Hematopoietic multipotent progenitor cell treated with erythropoietin and hydrocortisone succinate and interleukin-3 and kit ligand, for 4 days (in vitro differentiated cells): ENCODE measurements around the gene STK4.
A peak's percentile ranks its signal among the peaks of the same experiment; 100 is the strongest.

Source experiments
- DNase-seq: peaks from one replicate; pipeline ENCODE4 v3.0.0-alpha.2; 2015

Gene STK4

DNA sequence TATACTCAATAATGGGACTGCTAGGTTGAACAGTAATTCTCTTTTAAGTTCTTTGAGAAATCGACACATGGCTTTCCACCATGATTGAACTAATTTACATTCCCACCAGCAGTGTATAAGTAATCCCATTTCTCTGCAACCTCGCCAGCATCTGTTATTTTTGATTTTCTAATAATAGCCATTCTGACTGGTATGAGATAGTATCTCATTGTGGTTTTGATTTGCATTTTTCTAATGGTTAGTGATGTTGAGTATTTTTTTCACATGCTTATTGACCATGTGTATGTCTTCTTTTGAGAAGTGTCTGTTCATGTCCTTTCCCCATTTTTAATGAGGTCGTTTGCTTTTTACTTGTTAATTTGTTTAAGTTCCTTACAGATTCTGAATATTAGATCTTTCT, 66.5 kb downstream of the STK4 start:
- no peak for DNase-seq

DNA sequence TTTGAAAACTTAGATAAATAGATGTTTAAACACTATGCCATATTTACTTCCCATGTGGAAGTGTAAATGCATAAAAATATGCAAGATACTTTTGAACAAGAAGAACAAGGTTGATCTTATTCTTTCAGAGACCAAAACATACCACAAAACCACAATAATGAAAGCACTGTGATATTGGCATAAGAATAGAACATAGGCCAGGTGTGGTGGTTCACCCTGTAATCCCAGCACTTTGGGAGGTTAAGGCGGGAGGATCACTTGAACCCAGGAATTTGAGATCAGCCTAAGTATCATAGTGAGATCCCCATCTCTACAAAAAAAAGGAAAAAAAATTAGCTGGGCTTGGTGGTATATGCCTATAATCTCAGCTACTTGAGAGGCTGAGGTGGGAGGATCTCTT, 68.1 kb downstream of the STK4 start:
- DNase-seq, result no peak

DNA sequence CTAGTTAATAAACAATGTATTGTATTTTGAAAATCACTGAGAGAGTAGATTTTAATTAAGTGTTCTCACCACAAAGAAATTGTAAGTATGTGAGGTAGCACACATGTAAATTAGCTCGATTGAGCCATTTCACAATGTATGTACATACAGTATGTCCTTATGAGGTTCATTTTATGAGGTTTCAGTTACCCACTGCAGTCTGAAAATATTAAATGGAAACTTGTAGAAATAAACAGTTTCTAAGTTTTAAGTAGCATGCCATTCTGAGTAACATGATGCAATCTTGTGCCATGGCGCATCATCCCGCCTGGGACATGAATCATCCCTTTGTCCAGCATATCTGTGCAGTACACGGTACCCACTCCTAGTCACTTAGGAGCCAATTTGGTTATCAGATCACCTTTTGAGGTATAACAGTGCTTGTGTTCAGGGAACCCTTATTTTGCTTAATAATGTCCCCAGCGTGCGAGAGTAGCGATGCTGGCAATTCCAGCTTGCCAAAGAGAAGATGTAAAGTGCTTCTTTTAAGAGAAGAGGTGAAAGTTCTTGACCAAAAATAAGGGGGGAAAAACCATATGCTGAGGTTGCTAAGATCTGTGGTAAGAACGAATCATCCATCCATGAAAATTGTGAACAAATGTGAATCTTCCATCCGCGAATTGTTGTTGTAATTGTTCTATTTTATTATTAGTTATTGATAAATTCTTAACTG, 69.9 kb downstream of the STK4 start:
- DNase-seq, result peak; percentile 31

DNA sequence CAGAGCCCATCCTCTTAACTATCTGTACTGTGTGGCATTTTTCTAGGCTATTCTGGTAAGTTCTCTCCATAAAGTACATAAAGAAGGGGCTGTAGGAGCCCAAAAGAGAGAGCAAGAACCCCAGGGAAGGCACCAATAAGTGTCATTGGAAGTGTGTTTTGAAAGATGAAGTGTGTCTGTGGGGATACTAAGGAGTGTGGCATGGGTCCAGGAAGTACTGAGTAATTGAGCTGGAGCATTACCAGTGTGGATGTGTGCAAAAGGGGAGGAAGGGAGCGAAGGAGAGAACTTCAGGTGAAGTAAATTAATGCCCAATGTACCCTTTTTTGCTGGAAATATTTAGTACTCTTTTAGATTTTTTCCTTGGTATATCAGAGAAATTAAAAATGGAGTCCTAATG, 70.7 kb downstream of the STK4 start:
- DNase-seq, result no peak

DNA sequence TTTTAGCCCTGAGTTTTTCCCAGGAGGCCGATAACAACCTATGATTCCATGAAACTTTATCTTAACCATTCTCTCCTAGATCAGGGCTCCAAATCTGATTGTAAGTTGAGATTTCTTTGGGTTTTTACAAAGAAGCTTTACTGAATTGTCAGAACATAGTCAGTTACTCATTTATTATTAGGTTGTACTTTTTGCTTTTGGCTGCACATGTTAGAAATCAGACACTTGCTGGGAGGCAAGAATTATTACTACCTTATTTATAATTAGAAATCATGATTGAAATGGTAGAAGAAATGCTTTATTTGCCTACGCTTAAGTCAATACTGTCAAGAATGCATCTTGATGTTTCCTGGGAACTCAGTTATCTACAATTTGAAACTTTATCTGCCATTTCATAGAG, 71.3 kb downstream of the STK4 start:
- DNase-seq, result no peak

DNA sequence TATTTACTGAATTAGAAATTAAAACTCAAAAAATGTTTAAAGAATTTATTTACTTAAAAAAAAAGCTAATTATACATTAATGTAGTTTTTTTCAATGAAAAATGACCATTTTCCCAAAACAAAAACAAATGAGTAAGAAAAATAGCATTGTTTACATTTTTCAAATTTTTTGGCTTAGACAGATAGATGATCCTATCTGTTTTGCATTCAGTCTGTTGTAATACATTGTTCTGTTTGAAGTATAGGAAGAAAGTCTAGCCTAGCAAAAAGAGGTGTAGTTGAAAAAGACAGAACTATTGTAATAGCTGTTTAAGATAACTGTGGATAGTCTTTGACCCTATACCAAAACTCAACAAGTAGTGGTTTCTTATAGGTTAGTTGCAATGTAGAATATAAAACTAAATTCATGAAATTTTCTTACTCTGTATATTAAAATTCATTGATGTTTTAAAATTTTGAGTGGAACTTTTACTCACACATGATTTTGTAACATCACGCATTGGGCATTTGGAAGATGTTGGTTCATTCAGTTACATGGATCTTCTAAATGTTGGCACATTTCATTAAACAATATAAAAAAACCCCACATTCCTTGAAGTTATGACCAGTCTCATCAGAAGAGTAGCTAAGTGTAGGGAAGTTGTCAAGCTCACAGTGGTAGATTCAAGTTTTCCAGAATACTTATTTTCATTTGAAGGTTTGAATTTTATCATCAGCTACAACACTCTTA, 72.6 kb downstream of the STK4 start:
- no peak for DNase-seq

DNA sequence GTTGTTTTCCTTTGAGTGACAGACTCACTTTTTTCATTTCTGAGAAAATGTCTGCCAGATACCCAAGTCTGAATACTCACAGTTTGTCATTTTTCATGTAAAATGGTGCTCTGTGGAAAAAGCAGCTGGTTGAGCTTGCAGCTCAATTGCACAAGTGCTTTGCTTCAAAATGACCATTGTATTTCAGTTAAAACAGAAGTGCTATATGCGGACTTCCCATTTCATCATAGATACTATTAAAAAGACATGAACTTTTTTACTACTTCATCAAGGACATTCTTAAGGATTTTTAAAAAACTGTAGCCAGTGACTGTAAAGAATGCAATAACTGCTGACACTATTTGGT, 73.1 kb downstream of the STK4 start:
- peak; percentile 66 for DNase-seq

DNA sequence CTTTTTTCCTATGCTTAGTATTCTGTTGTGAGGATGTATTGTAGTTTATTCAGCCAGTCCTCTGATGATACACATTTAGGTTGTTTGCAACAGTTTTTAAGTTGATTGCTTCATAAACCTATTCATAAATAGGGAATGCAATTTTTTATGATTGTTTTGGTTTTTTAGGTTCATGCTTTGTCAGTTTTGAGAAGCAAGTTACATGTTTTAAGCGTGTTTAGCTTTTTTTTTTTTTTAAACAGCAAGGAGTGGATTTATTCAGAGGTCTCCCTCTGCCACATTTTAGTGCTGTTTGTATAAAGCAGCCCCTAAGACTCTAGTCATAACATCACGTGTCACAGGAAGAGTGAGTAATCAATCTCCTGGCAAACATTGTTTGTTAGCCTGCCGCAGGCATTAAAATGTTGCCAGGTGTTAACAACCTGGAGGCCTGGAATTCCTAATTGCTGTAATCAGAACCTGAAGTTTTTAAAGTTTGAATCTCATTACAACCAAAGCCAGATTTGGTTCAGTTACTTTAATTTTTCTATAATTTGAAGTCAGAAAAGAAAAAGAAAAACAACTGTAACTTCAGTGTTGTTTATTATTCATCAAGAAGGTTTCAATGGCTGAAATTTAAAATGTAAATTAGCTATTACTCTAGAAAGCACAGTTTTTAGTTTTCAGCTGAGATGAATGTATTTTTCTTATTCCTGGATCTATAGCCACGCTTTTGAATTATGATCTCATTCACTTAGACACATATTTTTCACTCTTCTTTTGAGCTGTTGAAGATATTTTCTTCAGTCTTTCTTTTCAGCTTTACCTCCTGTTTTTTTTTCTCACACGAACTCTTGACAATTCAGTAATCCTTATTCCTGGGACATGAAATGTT, 75.4 kb downstream of the STK4 start:
- peak; percentile 18 for DNase-seq

DNA sequence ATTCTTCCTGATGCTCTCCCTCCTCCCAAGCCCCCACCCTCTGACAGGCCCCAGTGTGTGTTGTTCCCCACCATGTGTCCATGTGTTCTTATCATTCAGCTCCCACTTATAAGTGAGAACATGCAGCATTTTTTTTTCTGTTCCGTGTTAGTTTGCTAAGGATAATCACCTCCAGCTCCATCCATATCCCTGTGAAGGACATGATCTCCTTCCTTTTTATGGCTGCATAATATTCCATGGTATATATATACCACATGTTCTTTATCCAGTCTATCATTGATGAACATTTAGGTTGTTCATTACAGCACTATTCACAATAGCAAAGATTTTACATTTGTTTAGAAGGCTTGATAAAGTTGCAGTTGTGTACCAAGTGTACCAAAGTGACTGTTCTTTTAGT, 76.7 kb downstream of the STK4 start:
- DNase-seq, result no peak

DNA sequence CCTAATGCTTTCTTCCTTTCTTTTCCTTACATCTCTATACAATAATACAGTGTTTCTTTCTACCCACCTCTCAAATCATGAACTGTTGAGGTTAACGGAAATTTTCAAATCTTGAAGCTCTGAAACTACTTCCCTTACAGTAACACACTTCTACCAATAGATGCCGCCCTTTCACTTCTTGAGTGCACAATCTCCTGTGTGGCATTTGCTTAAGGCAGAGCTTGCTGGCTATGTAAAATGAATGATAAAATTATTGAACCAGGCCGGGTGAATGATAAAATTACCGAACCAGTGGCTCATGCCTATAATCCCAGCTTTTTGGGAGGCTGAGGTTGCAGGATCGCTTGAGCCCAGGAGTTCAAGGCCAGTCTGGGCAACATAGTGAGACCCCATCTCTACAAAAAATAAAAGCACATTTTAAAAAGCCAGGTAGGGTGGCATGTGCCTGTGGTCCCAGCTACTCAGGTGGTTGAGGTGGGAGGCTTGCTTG, 77.8 kb downstream of the STK4 start:
- peak; percentile 91 for DNase-seq

DNA sequence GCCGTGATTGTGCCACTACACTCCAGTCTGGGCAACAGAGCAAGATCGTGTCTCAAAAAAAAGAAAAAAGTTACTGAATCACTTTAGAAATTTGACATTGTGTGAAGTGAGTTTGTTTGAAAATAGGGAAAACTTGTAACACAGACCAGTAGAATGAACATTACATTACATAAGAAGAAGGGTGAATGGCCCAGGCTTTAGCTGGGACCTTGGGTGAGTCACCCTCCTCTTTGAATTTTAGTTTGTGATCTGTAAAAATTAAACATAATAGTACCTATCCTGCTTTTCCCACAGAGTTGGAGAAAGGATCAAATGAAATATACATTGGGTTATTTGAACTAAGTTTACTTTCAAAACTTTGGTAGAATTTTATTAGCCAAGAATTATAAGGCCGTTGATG, 78.3 kb downstream of the STK4 start:
- no peak for DNase-seq

DNA sequence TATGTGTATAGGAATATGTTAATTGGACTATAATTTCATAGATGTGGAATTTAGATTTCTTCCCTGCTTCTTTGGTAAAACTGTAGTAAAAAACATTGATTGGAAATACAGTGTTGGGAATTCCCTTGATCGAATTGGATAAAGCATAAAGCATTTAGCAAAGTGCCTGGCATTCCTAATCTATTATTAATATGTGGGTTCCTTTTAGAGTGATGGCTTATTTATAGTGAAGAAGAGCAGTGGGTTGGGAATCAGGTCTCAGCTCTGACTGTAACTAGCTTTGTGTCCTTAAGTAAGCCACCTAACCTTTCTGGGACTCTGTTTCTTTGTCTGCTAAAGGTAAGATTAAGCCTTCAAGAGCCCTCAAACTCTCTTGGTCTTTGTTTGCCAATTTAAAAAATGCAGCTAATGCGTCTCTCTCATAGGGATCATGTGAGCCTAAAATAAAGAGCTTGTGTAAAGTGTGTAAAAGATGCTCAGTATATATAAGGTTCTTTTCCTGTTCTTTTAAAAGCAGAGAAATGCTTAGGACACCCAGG, 81.3 kb downstream of the STK4 start:
- no peak for DNase-seq

DNA sequence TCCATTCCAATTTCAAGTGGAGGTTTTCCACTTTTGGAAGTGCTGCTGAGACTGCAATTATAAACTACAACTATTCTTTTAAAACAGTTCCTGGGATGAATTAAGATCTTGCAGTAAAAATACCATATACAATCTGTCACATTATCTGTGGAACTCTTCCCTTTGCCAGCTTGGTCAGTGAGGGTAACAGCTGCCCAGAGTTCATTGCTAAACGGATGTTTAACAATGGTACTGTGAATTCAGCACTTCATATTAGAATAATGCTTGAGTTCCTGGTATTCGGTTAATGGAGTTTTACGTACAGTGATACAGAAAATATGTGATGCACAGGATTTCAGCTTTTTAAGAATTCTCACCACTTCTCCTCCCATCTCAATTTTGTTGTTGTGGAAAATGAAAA, 83.1 kb downstream of the STK4 start:
- no peak for DNase-seq

DNA sequence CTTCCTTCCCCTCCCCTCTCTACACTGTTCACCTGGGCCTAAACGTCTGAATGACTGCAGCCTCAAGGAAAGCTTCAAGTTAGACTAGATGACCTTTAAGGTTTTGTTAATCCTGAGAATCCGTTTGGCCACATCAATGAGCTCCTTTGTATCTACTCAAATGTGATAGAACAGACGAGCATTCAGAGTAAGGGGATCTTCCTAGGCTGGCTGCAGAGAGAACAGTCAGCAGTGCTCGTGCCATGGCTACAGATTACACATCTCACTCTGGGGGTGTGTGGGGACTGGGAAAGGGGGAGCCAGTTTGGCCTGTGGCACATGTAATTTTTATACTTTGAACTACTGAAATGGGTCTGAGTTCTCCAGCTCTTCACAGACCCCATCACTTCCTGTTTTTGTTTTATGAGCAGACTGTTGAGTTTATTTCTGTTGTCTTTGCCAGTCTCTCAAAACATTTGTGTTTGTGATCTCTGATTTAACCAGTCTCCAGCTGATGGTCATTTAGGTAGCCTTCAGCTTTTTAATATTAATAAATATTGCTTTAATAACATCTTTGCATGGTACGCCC, 83.7 kb downstream of the STK4 start:
- DNase-seq, result peak; percentile 35

DNA sequence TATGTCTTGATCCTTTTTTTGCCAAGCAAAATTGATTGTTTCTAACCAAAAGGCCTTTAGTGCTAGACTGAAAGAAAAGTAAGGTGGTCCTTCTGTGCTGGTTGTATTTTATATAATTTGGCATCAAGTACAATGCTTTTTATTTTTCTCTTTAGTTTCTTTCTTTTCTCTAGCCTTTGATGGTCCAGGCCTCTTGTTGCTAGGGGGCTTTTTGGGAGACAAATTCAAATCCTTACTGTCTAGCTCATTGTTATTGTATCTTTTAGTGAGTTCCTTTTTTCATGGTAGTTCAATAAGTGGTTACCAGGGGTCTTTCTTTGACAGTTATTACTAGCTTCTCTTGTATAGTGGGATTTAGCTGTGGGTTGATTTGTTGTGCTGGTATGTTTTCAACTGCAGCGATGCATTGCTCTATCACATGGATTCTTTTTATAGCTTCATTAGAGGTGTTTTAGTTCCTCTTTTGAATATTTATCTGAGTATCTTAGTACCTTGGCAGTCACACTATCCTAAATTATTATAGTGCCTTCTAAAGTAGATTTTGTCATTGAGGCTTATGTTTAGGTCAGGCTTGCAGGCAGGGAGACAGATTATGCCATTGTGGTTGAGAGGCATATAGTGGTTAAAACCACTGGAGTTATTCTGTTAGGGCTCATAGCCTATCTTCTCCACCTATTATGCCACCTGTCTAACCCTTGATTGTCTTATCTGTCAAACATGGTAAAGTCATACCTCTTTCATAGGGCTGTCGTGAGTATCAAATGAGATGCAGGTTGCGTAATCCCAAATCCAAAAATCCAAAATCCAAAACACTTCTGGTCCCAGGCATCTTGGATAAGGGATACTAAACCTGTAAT, 85.1 kb downstream of the STK4 start:
- DNase-seq, result peak; percentile 68

DNA sequence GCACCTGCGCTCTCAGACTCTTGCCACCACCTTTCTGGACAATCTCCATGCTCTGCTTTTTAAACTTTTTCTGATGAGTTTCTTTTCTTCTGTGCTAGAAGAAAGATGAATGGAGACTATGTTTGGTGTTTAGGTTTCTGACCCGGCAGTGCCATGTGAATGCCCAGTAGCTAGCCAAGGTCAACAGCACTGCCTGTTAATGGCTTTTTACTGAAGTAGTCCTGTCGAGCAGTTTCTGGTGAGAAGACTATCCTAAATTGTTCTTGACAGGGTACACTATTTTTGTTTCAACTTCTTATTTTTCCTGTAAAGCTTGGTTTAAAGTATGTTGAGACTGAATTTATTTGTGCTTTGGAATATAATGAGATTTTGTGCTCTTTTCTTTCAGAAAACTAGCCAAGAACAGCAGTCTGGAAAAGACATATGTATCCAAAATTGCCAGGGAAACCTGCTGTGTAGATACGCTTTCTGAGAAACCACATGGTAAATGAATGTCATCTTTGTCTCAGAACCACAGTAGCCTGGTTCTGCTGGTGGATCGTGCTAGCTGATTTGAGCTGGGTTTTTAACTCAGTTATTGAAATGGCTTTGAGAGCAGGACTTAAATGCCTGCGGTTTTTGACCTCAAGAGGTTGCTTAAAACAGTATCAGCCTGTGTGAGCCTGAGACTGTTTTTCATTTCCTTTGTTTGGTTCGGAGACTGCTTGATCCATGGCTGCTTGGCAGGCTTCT, 86.6 kb downstream of the STK4 start:
- peak; percentile 63 for DNase-seq

DNA sequence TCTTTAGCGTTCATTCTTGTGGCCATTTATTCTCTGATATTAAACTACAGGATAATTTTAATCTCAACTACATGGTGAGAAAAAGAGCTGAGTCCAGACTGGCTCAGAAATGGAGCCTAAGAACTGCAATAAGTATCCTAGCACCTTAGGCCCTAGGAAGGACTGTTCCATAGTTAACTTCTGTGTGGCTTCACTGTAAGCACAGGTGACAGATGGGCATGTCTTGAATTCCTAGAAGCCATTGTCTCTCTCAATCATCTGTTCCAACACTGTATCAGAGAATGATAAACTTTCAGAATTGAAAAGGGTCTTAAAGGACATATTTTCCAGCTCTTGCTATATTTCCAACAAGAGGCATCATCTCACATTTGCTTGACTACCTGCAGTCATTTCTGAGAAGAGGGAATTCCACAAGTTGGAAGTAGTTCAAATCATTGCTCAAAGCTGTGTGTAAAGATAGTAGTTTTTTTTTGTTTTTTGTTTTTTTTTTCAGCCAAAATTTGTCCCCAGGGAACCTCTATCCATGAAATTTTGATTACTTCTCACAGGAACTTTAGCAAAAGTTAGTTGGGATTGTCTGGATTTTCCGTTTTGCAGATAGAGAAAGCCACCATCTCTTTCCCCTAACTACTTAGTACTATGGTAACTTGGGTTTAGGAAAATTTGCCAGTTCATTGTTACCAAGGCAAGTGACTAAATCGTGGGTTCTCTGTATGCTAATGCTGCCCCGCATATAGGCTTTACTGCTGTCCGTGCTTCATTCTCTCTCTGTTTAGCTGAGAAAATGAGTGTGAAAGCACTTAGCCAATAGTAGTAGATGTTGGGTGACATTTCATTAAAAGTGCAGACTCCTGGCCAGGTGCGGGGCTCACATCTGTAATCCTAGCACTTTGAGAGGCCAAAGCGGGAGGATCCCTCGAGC, 87.4 kb downstream of the STK4 start:
- no peak for DNase-seq

DNA sequence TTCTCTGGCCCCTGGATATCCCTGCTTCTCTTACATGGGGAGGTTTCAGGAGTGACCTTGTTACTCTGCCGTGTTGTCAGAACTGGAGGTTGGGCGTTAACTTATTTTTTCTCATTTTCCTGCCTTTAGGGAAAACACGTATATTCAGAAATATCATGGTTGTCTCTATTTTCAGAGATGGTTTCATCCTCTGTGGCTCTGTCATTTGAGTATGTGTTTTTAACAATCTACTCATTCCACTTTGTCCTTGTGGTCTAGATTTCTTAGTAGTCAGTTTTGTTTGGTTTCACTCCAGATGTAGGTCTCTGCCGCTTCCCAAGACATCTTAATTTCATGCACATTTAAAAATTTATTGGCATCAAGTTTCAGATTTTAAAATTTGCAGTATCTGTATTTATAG, 88.7 kb downstream of the STK4 start:
- no peak for DNase-seq

DNA sequence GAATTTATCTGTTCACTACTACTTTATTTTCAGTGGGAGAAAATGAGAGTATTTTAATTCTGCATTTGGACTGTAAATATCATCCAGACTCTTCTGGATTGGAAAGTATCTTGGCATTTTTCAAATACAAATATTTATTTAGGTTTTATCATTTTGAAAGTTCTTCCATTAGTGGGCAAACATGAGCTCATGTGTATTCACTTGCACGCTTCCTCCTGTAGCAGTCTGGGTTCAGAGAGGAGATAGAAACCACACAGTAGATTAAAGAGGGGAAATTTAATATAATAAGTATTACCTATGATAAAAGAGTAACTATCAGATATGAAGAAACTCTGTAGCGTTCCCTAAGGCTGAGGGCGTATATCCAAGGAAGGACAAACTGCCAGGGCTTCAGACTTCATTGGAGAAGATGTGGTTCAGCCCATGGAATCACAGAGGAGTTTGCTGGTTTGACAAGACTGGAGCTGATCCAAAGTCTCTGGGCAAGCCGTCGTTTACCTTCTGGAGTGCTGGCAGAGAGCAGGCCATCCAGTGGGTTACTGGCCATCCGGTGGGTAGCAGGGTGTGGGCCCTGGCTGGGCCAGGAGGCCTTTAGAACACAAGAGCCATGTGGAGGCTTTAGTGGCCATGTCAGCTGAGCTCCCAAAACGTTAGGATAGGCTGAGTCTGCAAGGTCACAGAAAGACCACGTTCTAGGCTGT, 90.3 kb downstream of the STK4 start:
- no peak for DNase-seq
